SH-SY5Y (cell line): ENCODE measurements around the gene EFCAB11.

Source experiments
- GATA2 ChIP-seq: IDR thresholded peaks from 2 replicates; pipeline ENCODE4 v1.6.1; 2011; ENCODE audit warnings: mild to moderate bottlenecking, low read depth, low read length
- GATA3 ChIP-seq: IDR thresholded peaks from 2 replicates; pipeline ENCODE4 v1.6.1; 2011; ENCODE audit warnings: low read depth, mild to moderate bottlenecking, low read length, moderate library complexity

GRCh38 chr14:89920056-89920455 is 34.5 kb downstream of the EFCAB11 start:
- TF ChIP-seq GATA2, result no peak
- TF ChIP-seq GATA3, result no peak
